Spleen (tissue), 11 donors: ENCODE measurements around the gene RAPH1. TPM values are rescaled to one million over a fixed set of nuclear protein-coding genes. Genes with fewer than 3 reads are reported as not detected.
A peak's percentile ranks its signal among the peaks of the same experiment; 100 is the strongest.
"Not testable (repeated sequence)": the region's sequence is repeated elsewhere in the genome, so short reads cannot be mapped to it uniquely, and the experiment has no call there.

Experiments used
- DNase-seq: peaks from one replicate; pipeline ENCODE4 v3.0.0-alpha.2; 2020
- H3K27ac ChIP-seq, 8 donors: fragments of 200-600 bp; sonication (generic) in 7 of 8; 1 replicate in 4 of 8; 2 replicates in 4 of 8; pipeline versions ENCODE4 v1.5.0 to v1.8.0; 2016 to 2021; ENCODE audit warnings: inconsistent platforms in 4 of 8, mild to moderate bottlenecking in 4 of 8, moderate library complexity in 1 of 8
- H3K27me3 ChIP-seq, 7 donors: fragments of 200-600 bp; sonication (generic) in 6 of 7; replicated peaks in 1 of 7; 1 replicate in 4 of 7; 2 replicates in 3 of 7; pipeline versions ENCODE4 v1.5.0 to v1.8.0; 2016 to 2021; ENCODE audit warnings: inconsistent platforms in 3 of 7, mild to moderate bottlenecking in 1 of 7
- H3K36me3 ChIP-seq, 6 donors: fragments of 200-600 bp; sonication (generic) in 5 of 6; 1 replicate in 4 of 6; 2 replicates in 2 of 6; pipeline versions ENCODE4 v1.5.0 to v1.8.0; 2016 to 2021; ENCODE audit warnings: inconsistent platforms in 2 of 6
- H3K4me1 ChIP-seq, 6 donors: fragments of 200-600 bp; sonication (generic) in 5 of 6; 1 replicate in 3 of 6; 2 replicates in 3 of 6; pipeline versions ENCODE4 v1.5.0 to v1.8.0; 2016 to 2021; ENCODE audit warnings: inconsistent platforms in 3 of 6
- H3K4me3 ChIP-seq, 8 donors: fragments of 200-600 bp; sonication (generic) in 7 of 8; 1 replicate in 4 of 8; 2 replicates in 4 of 8; pipeline versions ENCODE4 v1.5.0 to v1.8.0; 2016 to 2021; ENCODE audit warnings: inconsistent platforms in 4 of 8, mild to moderate bottlenecking in 4 of 8, moderate library complexity in 2 of 8
- H3K9me3 ChIP-seq, 8 donors: fragments of 200-600 bp; sonication (generic) in 7 of 8; 1 replicate in 4 of 8; 2 replicates in 4 of 8; pipeline versions ENCODE4 v1.5.0 to v1.8.0; 2016 to 2021; ENCODE audit warnings: inconsistent platforms in 4 of 8
- CTCF ChIP-seq, 11 experiments: fragments of 200-600 bp in 7 of 11; fragments of 450-650 bp in 4 of 11; sonication (generic) in 4 of 11; IDR thresholded peaks in 8 of 11; conservative IDR thresholded peaks in 3 of 11; 1 replicate in 7 of 11; 2 replicates in 4 of 11; pipeline versions ENCODE4 v1.4.0 to v1.8.0; 2016 to 2021; ENCODE audit warnings: antibody characterized with exemption in 11 of 11, inconsistent platforms in 4 of 11, mild to moderate bottlenecking in 1 of 11
- POLR2A ChIP-seq, 3 donors: fragments of 450-650 bp; IDR thresholded peaks; one replicate each; pipeline ENCODE4 v1.5.1; 2017; ENCODE audit warnings: antibody characterized with exemption in 3 of 3, mild to moderate bottlenecking in 1 of 3
- POLR2AphosphoS5 ChIP-seq, 3 donors: sonication (generic); formaldehyde crosslinking; IDR thresholded peaks; one replicate each; pipeline ENCODE4 v1.5.1; 2017; ENCODE audit warnings: antibody characterized with exemption in 3 of 3
- WGBS, 5 donors: extraction: QIAGEN DNeasy Blood & Tissue Kit in 3 of 5; methylation state at CpG; one replicate each; pipeline versions ENCODE4 v1.1.5 to v1.1.7; 2013 to 2018; 5-methylcytosine and 5-hydroxymethylcytosine counted together
- intact Hi-C: fragments of 100-400 bp; cut with DNase I; formaldehyde crosslinking; loops from one replicate; pipeline ENCODE4 v1.15.0; 2023; ENCODE audit warnings: low total_unique reads
- polyA plus RNA-seq, 3 donors: library from polyadenylated mRNA; stranded (reverse); fragments of 200-250 nt; gene quantifications; one replicate each; pipeline ENCODE4 v1.2.1, GENCODE V29; 2013
- total RNA-seq, 7 donors: library from RNA; depleted of rRNA in 3 of 7; stranded (reverse); fragments of >200 nt in 3 of 7; fragmentation: NEBNext Ultra II Directional in 4 of 7; extraction: Animal tissue kit (Norgen Biotek cat#: 25700) in 4 of 7; gene quantifications; one replicate each; pipeline versions ENCODE4 v1.1.0 to v1.2.1, GENCODE V29; 2016 to 2021
- donor health status: healthy with polysubstance abuse.
- donor health status: DM: no; HTN: no; CAD: no; lungs with moderate emphysema.
- donor health status: DM: no; HTN: no; CAD: no.
- donor health status: Bipolar disorder and iron deficiency.
- donor health status: healthy.
- donor health status: DM: no; HTN: no; CAD: no.
- donor health status: DM: yes; HTN: yes; CAD: no.

Gene RAPH1
- total and polyA plus RNA-seq, 10 donors: 2.6 to 138 (median 70.9) TPM

GRCh38 chr2:203510256-203510940 is 24.7 kb downstream of the RAPH1 start:
- no peaks in the 10 kb centered on the region for H3K9me3 ChIP-seq
- no peaks in the 10 kb centered on the region for H3K36me3 ChIP-seq
- peaks cover 0 to 9% (median 2%) of the 10 kb centered on the region in 6 donors for H3K4me1 ChIP-seq
- no peak for TF ChIP-seq POLR2A (IDR thresholded peaks at IDR 0.05)
- no peak for TF ChIP-seq POLR2AphosphoS5 (IDR thresholded peaks at IDR 0.05)
- TF ChIP-seq CTCF (IDR thresholded peaks at IDR 0.05 in 8 of 11, conservative IDR thresholded peaks at IDR 0.05 in 3 of 11): no peak
- no peak overlapping the region for H3K27ac ChIP-seq
- WGBS, 5 donors: 91 to 100% (median 97%) methylated on average over 2 of the region's 2 CpGs
- no peak for DNase-seq
- intact Hi-C loops: no loop called here
- no peak overlapping the region for H3K4me3 ChIP-seq
- no peaks in the 10 kb centered on the region for H3K27me3 ChIP-seq

- H3K4me1 ChIP-seq: peaks cover 0 to 27% (median 6%) of the 10 kb centered on the region in 6 donors
- DNase-seq, H3K27ac ChIP-seq, intact Hi-C loops, H3K36me3 ChIP-seq, H3K9me3 ChIP-seq, H3K4me3 ChIP-seq, H3K27me3 ChIP-seq: not testable (repeated sequence)
- 77 to 93% (median 88%) methylated on average over 1 of the region's 1 CpG for WGBS, 5 donors
Measured at GRCh38 chr2:203503460-203503859, 31.6 kb downstream of the RAPH1 start.

GRCh38 chr2:203501873-203502272 is 33.2 kb downstream of the RAPH1 start:
- WGBS, 5 donors: 52 to 68% (median 64%) methylated on average over 1 of the region's 1 CpG
- Histone ChIP-seq H3K27ac (peak overlapping the region in 1 of 8 donors; percentile 42), H3K27me3 (no peaks in the 10 kb centered on the region), H3K4me3 (no peak overlapping the region), H3K4me1 (peaks cover 0 to 35% (median 7%) of the 10 kb centered on the region in 6 donors), H3K9me3 (no peaks in the 10 kb centered on the region), H3K36me3 (peaks cover 0 to 7% (median 0%) of the 10 kb centered on the region in 6 donors)
- intact Hi-C loops: no loop called here
- TF ChIP-seq POLR2A (IDR thresholded peaks at IDR 0.05): no peak
- TF ChIP-seq POLR2AphosphoS5 (IDR thresholded peaks at IDR 0.05): no peak
- TF ChIP-seq CTCF (IDR thresholded peaks at IDR 0.05 in 8 of 11, conservative IDR thresholded peaks at IDR 0.05 in 3 of 11): no peak
- DNase-seq: no peak

GRCh38 chr2:203500951-203501350 is 34.1 kb downstream of the RAPH1 start:
- Histone ChIP-seq H3K4me1 (peaks cover 0 to 35% (median 7%) of the 10 kb centered on the region in 6 donors), H3K4me3 (no peak overlapping the region), H3K27ac (peak overlapping the region in 2 of 8 donors; percentile 1 to 42), H3K36me3 (peaks cover 0 to 7% (median 0%) of the 10 kb centered on the region in 6 donors), H3K27me3 (no peaks in the 10 kb centered on the region), H3K9me3 (no peaks in the 10 kb centered on the region)
- no peak for DNase-seq
- TF ChIP-seq POLR2AphosphoS5 (IDR thresholded peaks at IDR 0.05) (no peak), CTCF (IDR thresholded peaks at IDR 0.05 in 8 of 11, conservative IDR thresholded peaks at IDR 0.05 in 3 of 11) (no peak), POLR2A (IDR thresholded peaks at IDR 0.05) (no peak)
- intact Hi-C loops: no loop called here
- WGBS, 5 donors: 8 to 19% (median 11%) methylated on average over 1 of the region's 1 CpG
